Left renal pelvis (tissue), 4 donors: ENCODE measurements around the gene LRP5. TPM values are rescaled to one million over a fixed set of nuclear protein-coding genes. Genes with fewer than 3 reads are reported as not detected.
"Not testable (repeated sequence)": the region's sequence is repeated elsewhere in the genome, so short reads cannot be mapped to it uniquely, and the experiment has no call there.

Experiments used
- DNase-seq, 4 donors: peaks; one replicate each; pipeline ENCODE4 v3.0.0-alpha.2; 2013; ENCODE audit warnings: low read depth in 4 of 4, low spot score in 3 of 4
- polyA plus RNA-seq, 4 donors: library from polyadenylated mRNA; unstranded; fragments of 120-200 nt; gene quantifications; one replicate each; pipeline ENCODE4 v1.2.1, GENCODE V29; 2013; ENCODE audit not compliant: insufficient read length in 4 of 4

Gene LRP5
- polyA plus RNA-seq, 4 donors: 30.2 to 62.1 (median 38.7) TPM

- DNase-seq: no peak
These were observed 29.4 kb downstream of the LRP5 start for GRCh38 chr11:68341557-68342458.

GRCh38 chr11:68342459-68343158 lies 30.2 kb downstream of the LRP5 start:
- peak in 1 of 4 donors; percentile 60 for DNase-seq

GRCh38 chr11:68343761-68344256 lies 31.4 kb downstream of the LRP5 start:
- no peak for DNase-seq

- not testable (repeated sequence) for DNase-seq
These were observed 32.4 kb downstream of the LRP5 start for GRCh38 chr11:68344821-68345220.

GRCh38 chr11:68345776-68346461 lies 33.5 kb downstream of the LRP5 start:
- no peak for DNase-seq

- DNase-seq: no peak
These were observed 34.0 kb downstream of the LRP5 start for GRCh38 chr11:68346462-68346790.

GRCh38 chr11:68347345-68347744 lies 35.0 kb downstream of the LRP5 start:
- DNase-seq: no peak

GRCh38 chr11:68347841-68348240 lies 35.5 kb downstream of the LRP5 start:
- DNase-seq: no peak

GRCh38 chr11:68349461-68350249 lies 37.3 kb downstream of the LRP5 start:
- no peak for DNase-seq

- no peak for DNase-seq
These were observed 38.5 kb downstream of the LRP5 start for GRCh38 chr11:68350759-68351449.

- DNase-seq: no peak
These were observed 39.3 kb downstream of the LRP5 start for GRCh38 chr11:68351450-68352275.

GRCh38 chr11:68352591-68352990 lies 40.2 kb downstream of the LRP5 start:
- DNase-seq: no peak

GRCh38 chr11:68353118-68353517 lies 40.7 kb downstream of the LRP5 start:
- no peak for DNase-seq

GRCh38 chr11:68353669-68354068 lies 41.3 kb downstream of the LRP5 start:
- no peak for DNase-seq

GRCh38 chr11:68354148-68354872 lies 41.9 kb downstream of the LRP5 start:
- DNase-seq: no peak

- no peak for DNase-seq
These were observed 43.1 kb downstream of the LRP5 start for GRCh38 chr11:68355471-68355870.

GRCh38 chr11:68357568-68357967 lies 45.2 kb downstream of the LRP5 start:
- no peak for DNase-seq

GRCh38 chr11:68358416-68358815 lies 46.0 kb downstream of the LRP5 start:
- DNase-seq: no peak
